Endothelial cell of umbilical vein (primary cell): Measurements from ENCODE around the gene ZBTB33. TPM values are rescaled to one million over a fixed set of nuclear protein-coding genes. Genes with fewer than 3 reads are reported as not detected.

ENCODE experiments used
- BruUV-seq: library from RNA; stranded (reverse); fragments of 400-500 nt; replicated peaks from 2 replicates; lab custom pipeline; 2021; lab: Mats Ljungman, UMichigan
- CTCF ChIA-PET: fragments of 300-600, 350-600 bp; sonication (Branson Sonifier 250); formaldehyde crosslinking; loops from one replicate; lab custom pipeline; 2021; ENCODE audit warnings: antibody characterized with exemption, inconsistent platforms; lab: Charles Lee
- POLR2A ChIA-PET: fragments of 300-600, 350-600 bp; sonication (Branson Sonifier 250); formaldehyde crosslinking; loops from one replicate; lab custom pipeline; 2021; ENCODE audit warnings: antibody characterized with exemption, inconsistent platforms; lab: Charles Lee
- DNase-seq: peaks from one replicate; pipeline ENCODE4 v3.0.0-alpha.2; 2011; ENCODE audit warnings: low read depth, low spot score
- FAIRE-seq: peaks from 2 replicates; lab custom pipeline; 2011; peaks lifted over from hg19 to GRCh38; lab: Jason Lieb, UNC
- H2AFZ ChIP-seq: 2 replicates; pipeline ENCODE4 v1.6.0; 2012; ENCODE audit warnings: low read depth, low read length, control low read depth, inconsistent platforms
- H3K27ac ChIP-seq: 2 replicates; pipeline ENCODE4 v1.5.1; 2011; ENCODE audit warnings: low read depth, mild to moderate bottlenecking, control low read depth, low read length, moderate library complexity; ENCODE audit not compliant: insufficient read depth
- H3K27me3 ChIP-seq, 2 experiments: 2 replicates each; pipeline versions ENCODE4 v1.6.0 to v1.6.1; 2011; ENCODE audit warnings: low read length in 2 of 2, mixed read lengths in 1 of 2; ENCODE audit not compliant: control insufficient read depth in 2 of 2, insufficient read depth in 2 of 2
- H3K36me3 ChIP-seq, 2 experiments: 2 replicates in 1 of 2; 3 replicates in 1 of 2; pipeline ENCODE4 v1.5.1; 2011; ENCODE audit warnings: low read length in 2 of 2, mild to moderate bottlenecking in 1 of 2, moderate library complexity in 1 of 2; ENCODE audit not compliant: control insufficient read depth in 2 of 2, insufficient read depth in 2 of 2; ENCODE audit errors: extremely low read depth in 1 of 2
- H3K4me1 ChIP-seq: 3 replicates; pipeline ENCODE4 v1.5.1; 2011; ENCODE audit warnings: mild to moderate bottlenecking, low read length; ENCODE audit not compliant: control insufficient read depth, insufficient read depth; ENCODE audit errors: extremely low read depth
- H3K4me2 ChIP-seq: 2 replicates; pipeline ENCODE4 v1.6.1; 2011; ENCODE audit warnings: low read length, control low read depth, mixed read lengths; ENCODE audit not compliant: insufficient read depth
- H3K4me3 ChIP-seq, 3 experiments: fragments of 200-600 bp in 1 of 3; sonication (generic), shearing (Covaris generic) in 1 of 3; replicated peaks in 1 of 3; 2 replicates each; pipeline ENCODE4 v1.5.1; 2011 to 2016; ENCODE audit warnings: control low read depth in 3 of 3, low read length in 3 of 3, mild to moderate bottlenecking in 2 of 3, inconsistent platforms in 1 of 3, low read depth in 1 of 3, moderate library complexity in 1 of 3; ENCODE audit not compliant: insufficient read depth in 1 of 3
- H3K79me2 ChIP-seq: 2 replicates; pipeline ENCODE4 v1.6.0; 2012; ENCODE audit warnings: low read length, inconsistent platforms; ENCODE audit not compliant: control insufficient read depth, insufficient read depth
- H3K9ac ChIP-seq: replicated peaks from 2 replicates; pipeline ENCODE3; 2011; ENCODE audit warnings: low read length, control low read depth; ENCODE audit not compliant: insufficient read depth; ENCODE audit errors: extremely low read depth
- H3K9me1 ChIP-seq: replicated peaks from 3 replicates; pipeline ENCODE4 v1.6.0; 2011; ENCODE audit warnings: mild to moderate bottlenecking, low read length; ENCODE audit not compliant: control insufficient read depth, insufficient read depth; ENCODE audit errors: extremely low read depth
- H3K9me3 ChIP-seq: replicated peaks from 2 replicates; pipeline ENCODE4 v1.5.1; 2012; ENCODE audit warnings: low read length, inconsistent platforms; ENCODE audit not compliant: control insufficient read depth, insufficient read depth
- H4K20me1 ChIP-seq: replicated peaks from 2 replicates; pipeline ENCODE3; 2011; ENCODE audit warnings: mild to moderate bottlenecking, low read length; ENCODE audit not compliant: control insufficient read depth, insufficient read depth; ENCODE audit errors: extremely low read depth
- CTCF ChIP-seq, 2 donors: IDR thresholded peaks; 1 replicate in 1 of 2; 2 replicates in 1 of 2; pipeline ENCODE4 v1.5.1; 2011; ENCODE audit warnings: low read length in 2 of 2, mild to moderate bottlenecking in 2 of 2, moderate library complexity in 2 of 2, control low read depth in 1 of 2, inconsistent platforms in 1 of 2, low read depth in 1 of 2; ENCODE audit not compliant: insufficient read depth in 1 of 2; ENCODE audit errors: extremely low read depth in 1 of 2
- FOS ChIP-seq: IDR thresholded peaks from 2 replicates; pipeline ENCODE4 v1.6.1; 2011; ENCODE audit warnings: mild to moderate bottlenecking, low read length, moderate library complexity, borderline replicate concordance; ENCODE audit not compliant: insufficient read depth
- GATA2 ChIP-seq: IDR thresholded peaks from 2 replicates; pipeline ENCODE4 v1.7.0; 2011; ENCODE audit warnings: low read depth, mild to moderate bottlenecking, moderate library complexity, mixed read lengths, low read length; ENCODE audit not compliant: insufficient read length, insufficient read depth
- JUN ChIP-seq: IDR thresholded peaks from 2 replicates; pipeline ENCODE4 v1.6.1; 2011; ENCODE audit warnings: borderline replicate concordance, low read depth; ENCODE audit not compliant: insufficient read length, insufficient read depth
- MAX ChIP-seq: IDR thresholded peaks from 2 replicates; pipeline ENCODE4 v1.6.1; 2011; ENCODE audit not compliant: insufficient read depth, insufficient read length
- MYC ChIP-seq: IDR thresholded peaks from one replicate; pipeline ENCODE4 v1.6.1; 2011; ENCODE audit warnings: mild to moderate bottlenecking, low read depth, low read length
- POLR2AphosphoS5 ChIP-seq: IDR thresholded peaks from 2 replicates; pipeline ENCODE4 v1.6.1; 2012; ENCODE audit warnings: low read depth, mild to moderate bottlenecking, control low read depth, low read length, moderate library complexity; ENCODE audit not compliant: insufficient read depth
- dilution Hi-C: fragments of 300-500 bp; cut with MboI; formaldehyde crosslinking; loops from one replicate; pipeline ENCODE4 v1.15.0; 2019; ENCODE audit warnings: low sequenced_read_pairs; ENCODE audit not compliant: extremely low pct_ligation_motif_present
- intact Hi-C: fragments of 100-400 bp; cut with micrococcal nuclease; formaldehyde crosslinking; loops from one replicate; pipeline ENCODE4 v1.10.0; 2022
- polyA plus RNA-seq, 4 experiments: library from polyadenylated mRNA; depleted of rRNA in 3 of 4; stranded (reverse) in 3 of 4; unstranded in 1 of 4; fragments of >200 nt; gene quantifications; 2 replicates each; pipeline versions ENCODE4 v1.2.1 to v1.2.3, GENCODE V29; 2011 to 2012; ENCODE audit warnings: missing spikeins in 1 of 4
- total RNA-seq: library from RNA; stranded (reverse); gene quantifications from 2 replicates; pipeline ENCODE4 v1.2.3, GENCODE V29; 2021

Gene ZBTB33
- total and polyA plus RNA-seq, 2 donors (not counting 3 experiments of a cell fraction or from before 2014, with no cell fraction given), result 3.7 to 16.3 TPM

- ChIA-PET POLR2A (no interaction called here), CTCF (no interaction called here)
- no TSS peak for BruUV-seq
These were observed 5.7 kb upstream of the ZBTB33 start for GRCh38 chrX:120244735-120245498.

More at GRCh38 chrX:120244735-120245498, 5.7 kb upstream of the ZBTB33 start:
- Histone ChIP-seq H3K4me3 (peak overlapping the region; percentile 26 to 64 (median 52)), H3K27me3 (peaks cover 3 to 11% of the 10 kb centered on the region in 2 experiments), H4K20me1 (no peaks in the 10 kb centered on the region), H3K9me1 (no peaks in the 10 kb centered on the region), H3K4me1 (peaks cover 3% of the 10 kb centered on the region), H3K4me2 (peak overlapping the region; percentile 90), H2AFZ (peak overlapping the region; percentile 96), H3K79me2 (no peaks in the 10 kb centered on the region), H3K9me3 (no peaks in the 10 kb centered on the region), H3K36me3 (no peaks in the 10 kb centered on the region), H3K9ac (peak overlapping the region; percentile 50), H3K27ac (no peak overlapping the region)
- DNase-seq (peak; percentile 73), FAIRE-seq (peak; percentile 88)
- dilution Hi-C loops, result no loop called here
- no peak for TF ChIP-seq CTCF (IDR thresholded peaks at IDR 0.05; ENCODE audit: extremely low read depth in 1 of 2, insufficient read depth in 1 of 2, low read depth in 1 of 2, low read length in 2 of 2)
- TF ChIP-seq POLR2AphosphoS5, result peak; percentile 53
- no peak for TF ChIP-seq MAX
- TF ChIP-seq MYC, result peak; percentile 4
- TF ChIP-seq JUN, result no peak
- no peak for TF ChIP-seq GATA2
- no peak for TF ChIP-seq FOS
- intact Hi-C loops, result no loop called here
